Measurements from ENCODE around the gene HOXB1.
A peak's percentile ranks its signal among the peaks of the same experiment; 100 is the strongest.
"Not testable (repeated sequence)": the region's sequence is repeated elsewhere in the genome, so short reads cannot be mapped to it uniquely, and the experiment has no call there.

Gene HOXB1

GRCh38 chr17:48489781-48490180, 41.0 kb downstream of the HOXB1 start:
- no peak for DNase-seq

GRCh38 chr17:48488548-48489106, 42.2 kb downstream of the HOXB1 start:
- DNase-seq, result no peak

GRCh38 chr17:48487221-48487620, 43.6 kb downstream of the HOXB1 start:
- no peak for DNase-seq

- no peak for DNase-seq
Observed at GRCh38 chr17:48486557-48486956, 44.3 kb downstream of the HOXB1 start.

GRCh38 chr17:48484850-48485249, 46.0 kb downstream of the HOXB1 start:
- no peak for DNase-seq

- DNase-seq, result no peak
Observed at GRCh38 chr17:48484256-48484655, 46.6 kb downstream of the HOXB1 start.

GRCh38 chr17:48483471-48484131, 47.2 kb downstream of the HOXB1 start:
- DNase-seq, result peak; percentile 21

- DNase-seq, result no peak
Observed at GRCh38 chr17:48483004-48483403, 47.8 kb downstream of the HOXB1 start.

GRCh38 chr17:48482301-48482700, 48.5 kb downstream of the HOXB1 start:
- not testable (repeated sequence) for DNase-seq

- no peak for DNase-seq
Observed at GRCh38 chr17:48479014-48479402, 51.8 kb downstream of the HOXB1 start.
